Cardiac muscle cell (in vitro differentiated cells and primary cell): ENCODE data around the gene RPS15. TPM values are rescaled to one million over a fixed set of nuclear protein-coding genes. Genes with fewer than 3 reads are reported as not detected.

Source experiments
- DNase-seq, 2 donors: peaks; one replicate each; pipeline versions ENCODE4 v3.0.0 to v3.0.0-alpha.2; 2010 to 2017; ENCODE audit warnings: low read depth in 1 of 2, low spot score in 1 of 2
- H3K27ac ChIP-seq: fragments of 200-600 bp; sonication (generic); 2 replicates; pipeline ENCODE4 v1.5.1; 2016
- H3K27me3 ChIP-seq: fragments of 200-600 bp; sonication (generic); 2 replicates; pipeline ENCODE4 v1.6.0; 2016; ENCODE audit warnings: control low read depth
- H3K36me3 ChIP-seq: fragments of 200-600 bp; sonication (generic); 2 replicates; pipeline ENCODE4 v1.5.1; 2016; ENCODE audit warnings: control low read depth
- H3K4me1 ChIP-seq: fragments of 200-600 bp; sonication (generic); 2 replicates; pipeline ENCODE4 v1.8.1; 2017; ENCODE audit warnings: low read depth, mild to moderate bottlenecking, mixed run types
- H3K4me3 ChIP-seq: fragments of 200-600 bp; sonication (generic); 2 replicates; pipeline ENCODE4 v1.5.1; 2016; ENCODE audit warnings: mild to moderate bottlenecking
- H3K9me3 ChIP-seq: fragments of 200-600 bp; sonication (generic); 2 replicates; pipeline ENCODE4 v1.5.1; 2017; ENCODE audit warnings: low read depth, mild to moderate bottlenecking, control low read depth
- polyA plus RNA-seq: library from polyadenylated mRNA; unstranded; fragments of >200 nt; fragmentation: Nextera tagmentation; extraction: Ambion mirVana; gene quantifications from 2 replicates; pipeline ENCODE4 v1.2.1, GENCODE V29; 2016
- total RNA-seq: library from RNA; depleted of rRNA; stranded (reverse); fragments of >200 nt; gene quantifications from 2 replicates; pipeline ENCODE4 v1.2.3, GENCODE V29; 2016
- TF ChIP-seq, protein P1 (sequence below): IDR thresholded peaks from 2 replicates; pipeline ENCODE4 v1.5.1; 2012; ENCODE audit warnings: low read depth, mild to moderate bottlenecking, low read length

RPS15 gene
- total and polyA plus RNA-seq, 2 experiments from 2014 or later, result 1,129 to 6,817 TPM

DNA sequence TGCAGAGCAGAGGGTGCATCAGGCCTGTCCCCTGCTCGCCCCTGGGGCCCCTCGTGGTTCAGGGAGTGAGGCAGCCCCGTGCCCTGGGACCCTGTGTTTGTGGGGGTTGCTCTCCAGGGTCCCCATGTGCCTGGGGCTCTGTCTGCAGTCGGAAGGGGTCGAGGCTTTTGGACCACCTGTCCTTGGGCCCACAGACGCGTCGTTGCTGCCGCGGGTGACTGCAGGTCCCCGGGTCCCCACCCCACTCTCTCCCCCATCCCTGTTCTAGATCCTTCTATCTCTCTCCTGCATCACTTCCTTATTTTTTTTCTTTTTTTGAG is 50.0 kb downstream of the RPS15 start:
- no peaks in the 10 kb centered on the region for H3K9me3 ChIP-seq

DNA sequence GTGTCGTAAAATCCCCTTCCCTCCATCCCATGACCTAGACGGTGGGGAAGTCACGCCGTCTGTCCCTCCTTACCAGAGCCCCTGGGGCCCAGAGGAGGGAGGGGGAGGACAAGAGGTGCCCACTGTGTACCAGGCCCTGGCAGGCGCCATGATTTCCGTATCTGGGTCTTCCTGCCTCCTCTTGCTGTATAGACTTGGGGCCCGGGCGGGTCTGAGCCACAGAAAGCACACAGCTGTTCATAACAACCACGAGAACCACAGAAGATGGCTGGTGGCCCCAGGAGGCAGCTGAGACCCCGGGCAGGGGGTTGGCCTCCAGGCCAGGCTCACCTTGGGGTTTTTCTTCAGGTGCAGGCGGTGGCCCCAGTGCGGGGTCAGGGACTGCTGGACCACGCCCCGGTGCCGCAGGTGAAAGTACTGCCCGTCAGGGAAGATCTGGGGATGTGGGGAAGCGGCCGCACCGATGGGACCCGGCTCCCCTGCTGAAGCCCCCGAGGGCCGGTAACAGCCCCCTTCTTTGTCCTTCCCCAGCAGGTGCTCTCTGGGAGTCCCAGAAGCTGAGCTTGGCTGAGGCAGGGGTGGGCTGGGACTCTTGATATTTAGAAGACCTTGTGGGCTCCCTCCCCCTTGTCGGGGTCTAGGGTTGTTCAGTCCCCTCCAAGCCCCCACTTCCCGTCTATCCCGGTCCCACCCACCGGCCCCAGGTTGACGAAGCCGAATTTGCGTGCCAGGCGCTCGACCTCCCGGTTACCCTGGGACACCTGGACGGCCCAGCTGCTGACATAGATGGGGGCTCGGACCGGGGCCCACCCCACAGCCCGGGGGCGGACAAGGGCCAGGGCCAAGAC is 51.5 kb downstream of the RPS15 start:
- H3K9me3 ChIP-seq, result no peaks in the 10 kb centered on the region
- peak overlapping the region; percentile 58 for H3K27ac ChIP-seq
- H3K4me1 ChIP-seq, result peaks cover 8% of the 10 kb centered on the region
- H3K36me3 ChIP-seq, result no peaks in the 10 kb centered on the region
- TF ChIP-seq, protein P1, sequence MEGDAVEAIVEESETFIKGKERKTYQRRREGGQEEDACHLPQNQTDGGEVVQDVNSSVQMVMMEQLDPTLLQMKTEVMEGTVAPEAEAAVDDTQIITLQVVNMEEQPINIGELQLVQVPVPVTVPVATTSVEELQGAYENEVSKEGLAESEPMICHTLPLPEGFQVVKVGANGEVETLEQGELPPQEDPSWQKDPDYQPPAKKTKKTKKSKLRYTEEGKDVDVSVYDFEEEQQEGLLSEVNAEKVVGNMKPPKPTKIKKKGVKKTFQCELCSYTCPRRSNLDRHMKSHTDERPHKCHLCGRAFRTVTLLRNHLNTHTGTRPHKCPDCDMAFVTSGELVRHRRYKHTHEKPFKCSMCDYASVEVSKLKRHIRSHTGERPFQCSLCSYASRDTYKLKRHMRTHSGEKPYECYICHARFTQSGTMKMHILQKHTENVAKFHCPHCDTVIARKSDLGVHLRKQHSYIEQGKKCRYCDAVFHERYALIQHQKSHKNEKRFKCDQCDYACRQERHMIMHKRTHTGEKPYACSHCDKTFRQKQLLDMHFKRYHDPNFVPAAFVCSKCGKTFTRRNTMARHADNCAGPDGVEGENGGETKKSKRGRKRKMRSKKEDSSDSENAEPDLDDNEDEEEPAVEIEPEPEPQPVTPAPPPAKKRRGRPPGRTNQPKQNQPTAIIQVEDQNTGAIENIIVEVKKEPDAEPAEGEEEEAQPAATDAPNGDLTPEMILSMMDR, result no peak
- DNase-seq, result no peak
- peak overlapping the region; percentile 39 for H3K4me3 ChIP-seq
- no peaks in the 10 kb centered on the region for H3K27me3 ChIP-seq

More for the DNA sequence above, 50.0 kb downstream of the RPS15 start:
- Histone ChIP-seq H3K4me1 (peaks cover 8% of the 10 kb centered on the region), H3K27me3 (no peaks in the 10 kb centered on the region), H3K27ac (no peak overlapping the region), H3K36me3 (no peaks in the 10 kb centered on the region), H3K4me3 (no peak overlapping the region)
- TF ChIP-seq, protein P1, result no peak
- DNase-seq, result no peak

Other genes with a start within 250 kb of the RPS15 start
- 140 and 180 TPM in 2 replicates for gene STK11, start 232.6 kb upstream of the RPS15 start, total RNA-seq
- 122 and 154 TPM in 2 replicates for gene STK11, start 232.6 kb upstream of the RPS15 start, polyA plus RNA-seq
- 21.1 and 29.1 TPM in 2 replicates for gene CBARP, start 200.4 kb upstream of the RPS15 start, total RNA-seq
- gene CBARP, start 200.4 kb upstream of the RPS15 start, polyA plus RNA-seq, result 22.1 and 30.6 TPM in 2 replicates
- 188 and 355 TPM in 2 replicates for gene ATP5F1D, start 196.6 kb upstream of the RPS15 start, total RNA-seq
- 505 and 638 TPM in 2 replicates for gene ATP5F1D, start 196.6 kb upstream of the RPS15 start, polyA plus RNA-seq
- gene MIDN, start 189.8 kb upstream of the RPS15 start, total RNA-seq, result 45.6 and 89.2 TPM in 2 replicates
- gene MIDN, start 189.8 kb upstream of the RPS15 start, polyA plus RNA-seq, result 58.1 and 76.0 TPM in 2 replicates
- 1,112 and 2,236 TPM in 2 replicates for gene CIRBP, start 169.1 kb upstream of the RPS15 start, total RNA-seq
- gene CIRBP, start 169.1 kb upstream of the RPS15 start, polyA plus RNA-seq, result 716 and 851 TPM in 2 replicates
- 31.2 and 44.9 TPM in 2 replicates for gene FAM174C, start 162.9 kb upstream of the RPS15 start, total RNA-seq
- gene FAM174C, start 162.9 kb upstream of the RPS15 start, polyA plus RNA-seq, result 34.0 and 34.4 TPM in 2 replicates
- gene EFNA2, start 152.5 kb upstream of the RPS15 start, total RNA-seq, result 13.0 and 16.9 TPM in 2 replicates
- 0.34 and 0.44 TPM in 2 replicates for gene EFNA2, start 152.5 kb upstream of the RPS15 start, polyA plus RNA-seq
- gene NDUFS7, start 54.5 kb upstream of the RPS15 start, total RNA-seq, result 264 and 266 TPM in 2 replicates
- 455 and 472 TPM in 2 replicates for gene NDUFS7, start 54.5 kb upstream of the RPS15 start, polyA plus RNA-seq
- gene GAMT, start 36.9 kb upstream of the RPS15 start, total RNA-seq, result 197 and 231 TPM in 2 replicates
- 180 and 231 TPM in 2 replicates for gene GAMT, start 36.9 kb upstream of the RPS15 start, polyA plus RNA-seq
- 103 and 112 TPM in 2 replicates for gene DAZAP1, start 30.8 kb upstream of the RPS15 start, total RNA-seq
- gene DAZAP1, start 30.8 kb upstream of the RPS15 start, polyA plus RNA-seq, result 41.8 and 43.0 TPM in 2 replicates
- gene APC2, start 11.7 kb downstream of the RPS15 start, total RNA-seq, result 0.42 and 1.3 TPM in 2 replicates
- gene APC2, start 11.7 kb downstream of the RPS15 start, polyA plus RNA-seq, result 0.27 and 0.94 TPM in 2 replicates
- 52.4 and 81.5 TPM in 2 replicates for gene C19orf25, start 40.8 kb downstream of the RPS15 start, total RNA-seq
- 56.9 and 84.9 TPM in 2 replicates for gene C19orf25, start 40.8 kb downstream of the RPS15 start, polyA plus RNA-seq
- gene PCSK4, start 52.0 kb downstream of the RPS15 start, total RNA-seq, result 11.2 and 28.6 TPM in 2 replicates
- 9.6 and 19.2 TPM in 2 replicates for gene PCSK4, start 52.0 kb downstream of the RPS15 start, polyA plus RNA-seq
- 52.7 and 72.5 TPM in 2 replicates for gene REEP6, start 52.8 kb downstream of the RPS15 start, total RNA-seq
- gene REEP6, start 52.8 kb downstream of the RPS15 start, polyA plus RNA-seq, result 74.7 and 99.8 TPM in 2 replicates
- gene ADAMTSL5, start 74.6 kb downstream of the RPS15 start, total RNA-seq, result 3.9 and 5.7 TPM in 2 replicates
- gene ADAMTSL5, start 74.6 kb downstream of the RPS15 start, polyA plus RNA-seq, result 4.9 and 8.6 TPM in 2 replicates
- gene PLK5, start 85.7 kb downstream of the RPS15 start, total RNA-seq, result 0.04 and 1.2 TPM in 2 replicates
- 0.54 and 0.87 TPM in 2 replicates for gene PLK5, start 85.7 kb downstream of the RPS15 start, polyA plus RNA-seq
- 49.7 and 65.6 TPM in 2 replicates for gene MEX3D, start 129.9 kb downstream of the RPS15 start, total RNA-seq
- gene MEX3D, start 129.9 kb downstream of the RPS15 start, polyA plus RNA-seq, result 4.4 and 4.5 TPM in 2 replicates
- 171 and 179 TPM in 2 replicates for gene MBD3, start 154.5 kb downstream of the RPS15 start, total RNA-seq
- gene MBD3, start 154.5 kb downstream of the RPS15 start, polyA plus RNA-seq, result 71.6 and 93.3 TPM in 2 replicates
- gene UQCR11, start 167.1 kb downstream of the RPS15 start, total RNA-seq, result 73.6 and 161 TPM in 2 replicates
- gene UQCR11, start 167.1 kb downstream of the RPS15 start, polyA plus RNA-seq, result 842 and 1,116 TPM in 2 replicates
- gene TCF3, start 214.2 kb downstream of the RPS15 start, total RNA-seq, result 250 and 281 TPM in 2 replicates
- 110 and 136 TPM in 2 replicates for gene TCF3, start 214.2 kb downstream of the RPS15 start, polyA plus RNA-seq